HCT116 (cell line): ENCODE measurements around the gene MEP1B. TPM values are rescaled to one million over a fixed set of nuclear protein-coding genes. Genes with fewer than 3 reads are reported as not detected.
A peak's percentile ranks its signal among the peaks of the same experiment; 100 is the strongest.

Experiments used
- ATAC-seq: fragments of 200-7000 bp; cut with Tn5 transposase; 2 replicates; pipeline ENCODE4 v1.9.1; 2020; ENCODE audit warnings: mild to moderate bottlenecking, moderate library complexity
- BruUV-seq: library from RNA; stranded (reverse); fragments of 400-500 nt; replicated peaks from 2 replicates; lab custom pipeline; 2021; lab: Mats Ljungman, UMichigan
- CTCF ChIA-PET: fragments of 300-600 bp; sonication (Branson Sonifier 250); formaldehyde crosslinking; loops from one replicate; lab custom pipeline; 2021; ENCODE audit warnings: antibody characterized with exemption; lab: Charles Lee
- POLR2A ChIA-PET: fragments of 300-600, 350-600 bp; sonication (Branson Sonifier 250); formaldehyde crosslinking; loops from one replicate; lab custom pipeline; 2021; ENCODE audit warnings: antibody characterized with exemption; lab: Charles Lee
- RAD21 ChIA-PET, 2 experiments: fragments of 300-600 bp; sonication (Branson Sonifier 250); formaldehyde crosslinking; loops; one replicate each; lab custom pipeline; 2023; ENCODE audit warnings: low total read pairs in 2 of 2; ENCODE audit not compliant: uncharacterized antibody in 2 of 2, unreplicated experiment in 2 of 2, low non-redundant PET in 1 of 2; lab: Charles Lee
- DNase-seq: peaks from one replicate; pipeline ENCODE4 v3.0.0-alpha.2; 2010; ENCODE audit warnings: low read depth, low spot score
- H2AFZ ChIP-seq: fragments of 200-600 bp; shearing (Covaris generic), sonication (generic); 2 replicates; pipeline ENCODE4 v1.6.1; 2017; ENCODE audit warnings: low read depth, mixed run types, mixed read lengths, antibody characterized with exemption, low read length; ENCODE audit not compliant: poor library complexity, severe bottlenecking
- H3K27ac ChIP-seq: 2 replicates; pipeline ENCODE4 v1.5.1; 2012; ENCODE audit warnings: low read depth, low read length
- H3K27me3 ChIP-seq: fragments of 200-600 bp; sonication (generic); 2 replicates; pipeline ENCODE4 v1.6.1; 2016; ENCODE audit warnings: mixed run types, low read length, mixed read lengths; ENCODE audit not compliant: insufficient read depth
- H3K36me3 ChIP-seq, 2 experiments: fragments of 200-500 bp in 1 of 2; fragments of 200-600 bp in 1 of 2; sonication (Bioruptor generic) in 1 of 2; sonication (generic) in 1 of 2; 2 replicates each; pipeline versions ENCODE4 v1.5.1 to v1.6.1; 2014 to 2016; ENCODE audit warnings: low read length in 2 of 2, inconsistent platforms in 1 of 2, mixed read lengths in 1 of 2, mixed run types in 1 of 2; ENCODE audit not compliant: insufficient read depth in 2 of 2, control insufficient read depth in 1 of 2
- H3K4me1 ChIP-seq, 2 experiments: fragments of 200-600 bp in 1 of 2; sonication (generic) in 1 of 2; 2 replicates each; pipeline versions ENCODE4 v1.5.1 to v1.6.1; 2012 to 2017; ENCODE audit warnings: low read length in 2 of 2, inconsistent platforms in 1 of 2, mild to moderate bottlenecking in 1 of 2, mixed read lengths in 1 of 2, mixed run types in 1 of 2, moderate library complexity in 1 of 2; ENCODE audit not compliant: insufficient read depth in 2 of 2, control insufficient read depth in 1 of 2
- H3K4me2 ChIP-seq: fragments of 200-600 bp; sonication (generic); 2 replicates; pipeline ENCODE4 v1.6.1; 2017; ENCODE audit warnings: mixed run types, low read length, mixed read lengths
- H3K4me3 ChIP-seq, 2 experiments: fragments of 200-600 bp in 1 of 2; sonication (generic) in 1 of 2; replicated peaks in 1 of 2; 2 replicates each; pipeline ENCODE4 v1.5.1; 2011 to 2016; ENCODE audit warnings: low read length in 2 of 2, control low read depth in 1 of 2, low read depth in 1 of 2, mild to moderate bottlenecking in 1 of 2, mixed read lengths in 1 of 2, mixed run types in 1 of 2
- H3K79me2 ChIP-seq: fragments of 200-600 bp; sonication (generic); 2 replicates; pipeline ENCODE4 v1.6.1; 2017; ENCODE audit warnings: mild to moderate bottlenecking, mixed run types, low read length, moderate library complexity, mixed read lengths; ENCODE audit not compliant: insufficient read depth
- H3K9ac ChIP-seq: fragments of 200-600 bp; sonication (generic); 2 replicates; pipeline ENCODE4 v1.6.1; 2016; ENCODE audit warnings: low read length, mixed read lengths
- H3K9me2 ChIP-seq: fragments of 200-600 bp; sonication (generic), shearing (Covaris generic); 2 replicates; pipeline ENCODE4 v1.6.1; 2017; ENCODE audit warnings: mixed run types, mild to moderate bottlenecking, moderate library complexity; ENCODE audit not compliant: insufficient read depth
- H3K9me3 ChIP-seq, 2 experiments: fragments of 200-500 bp in 1 of 2; fragments of 200-600 bp in 1 of 2; sonication (Bioruptor generic) in 1 of 2; sonication (generic) in 1 of 2; 2 replicates each; pipeline ENCODE4 v1.6.1; 2014 to 2017; ENCODE audit warnings: low read length in 2 of 2, mixed read lengths in 2 of 2, inconsistent platforms in 1 of 2, low read depth in 1 of 2, mild to moderate bottlenecking in 1 of 2, mixed run types in 1 of 2, moderate library complexity in 1 of 2; ENCODE audit not compliant: control insufficient read depth in 1 of 2, insufficient read depth in 1 of 2
- H4K20me1 ChIP-seq: fragments of 200-600 bp; sonication (generic), shearing (Covaris generic); 2 replicates; pipeline ENCODE4 v1.6.1; 2017; ENCODE audit warnings: mixed run types, mild to moderate bottlenecking, moderate library complexity; ENCODE audit not compliant: insufficient read depth
- CBX3 ChIP-seq: IDR thresholded peaks from 2 replicates; pipeline ENCODE4 v1.6.1; 2012; ENCODE audit warnings: low read depth
- EGR1 ChIP-seq: IDR thresholded peaks from 2 replicates; pipeline ENCODE4 v1.6.1; 2012; ENCODE audit warnings: low read depth
- ELF1 ChIP-seq: IDR thresholded peaks from 2 replicates; pipeline ENCODE4 v1.6.1; 2012; ENCODE audit warnings: low read depth, borderline replicate concordance
- JUND ChIP-seq: IDR thresholded peaks from 2 replicates; pipeline ENCODE4 v1.6.1; 2012
- SRF ChIP-seq: IDR thresholded peaks from 2 replicates; pipeline ENCODE4 v1.6.1; 2012; ENCODE audit warnings: low read depth
- intact Hi-C: fragments of 100-400 bp; cut with micrococcal nuclease; formaldehyde crosslinking; loops from 2 replicates; pipeline ENCODE4 v1.10.0; 2022
- total RNA-seq: library from RNA; stranded (reverse); gene quantifications from one replicate; pipeline ENCODE4 v1.2.1, GENCODE V29; 2021; ENCODE audit not compliant: unreplicated experiment
- TF ChIP-seq, protein P1 (sequence below): IDR thresholded peaks from 2 replicates; pipeline ENCODE4 v1.6.1; 2012; ENCODE audit warnings: low read depth

MEP1B gene
- total RNA-seq, 1 experiment from 2014 or later = not detected

DNA sequence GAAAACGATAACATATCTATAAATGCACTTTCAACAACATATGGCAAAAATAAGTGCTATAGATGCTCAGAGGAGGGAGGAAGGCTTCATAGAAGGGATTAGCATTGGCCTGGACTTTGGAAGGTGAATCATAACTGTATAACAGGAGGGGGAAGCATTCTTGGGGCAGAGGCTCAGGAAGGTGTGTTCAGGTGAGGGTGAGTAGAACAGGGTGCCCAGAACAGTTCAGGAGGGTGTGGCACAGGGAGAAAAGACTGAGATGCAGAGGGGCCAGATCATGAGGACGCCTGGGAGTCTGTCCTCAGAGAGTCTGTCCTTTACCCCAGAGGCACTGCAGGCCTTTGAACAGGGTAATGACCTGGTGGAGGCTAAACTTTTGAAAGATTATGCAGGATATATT lies 29.3 kb upstream of the MEP1B start:
- Histone ChIP-seq H3K79me2 (no peaks in the 10 kb centered on the region), H3K4me3 (no peak overlapping the region), H3K9ac (no peak overlapping the region), H3K4me2 (no peak overlapping the region), H3K9me2 (no peaks in the 10 kb centered on the region), H3K27me3 (no peaks in the 10 kb centered on the region), H4K20me1 (no peaks in the 10 kb centered on the region), H3K9me3 (no peaks in the 10 kb centered on the region), H3K36me3 (no peaks in the 10 kb centered on the region), H3K27ac (no peak overlapping the region), H3K4me1 (peaks cover 4 to 16% of the 10 kb centered on the region in 2 experiments; a peak in 3 of 4 replicates), H2AFZ (no peak overlapping the region)
- intact Hi-C loops = loop anchor here (10.0 kb wide), 1 partner anchor 504 kb away; no protein-coding TSS in a partner anchor
- BruUV-seq = no TSS peak
- POLR2A ChIA-PET = no interaction called here
- CTCF ChIA-PET = interaction anchor here (1.7 kb wide), 1 partner anchor 391 kb away, joined by 4 read pairs; no protein-coding TSS in a partner anchor
- 0 out of 2 replicates have a peak, but pooled peaks have one; percentile 17 for ATAC-seq
- peak; percentile 6 for DNase-seq
- TF ChIP-seq CBX3 (no peak), SRF (no peak), ELF1 (no peak), EGR1 (no peak), JUND (0 out of 2 replicates have a peak, but pooled peaks have one; percentile 11)
- TF ChIP-seq, protein P1, sequence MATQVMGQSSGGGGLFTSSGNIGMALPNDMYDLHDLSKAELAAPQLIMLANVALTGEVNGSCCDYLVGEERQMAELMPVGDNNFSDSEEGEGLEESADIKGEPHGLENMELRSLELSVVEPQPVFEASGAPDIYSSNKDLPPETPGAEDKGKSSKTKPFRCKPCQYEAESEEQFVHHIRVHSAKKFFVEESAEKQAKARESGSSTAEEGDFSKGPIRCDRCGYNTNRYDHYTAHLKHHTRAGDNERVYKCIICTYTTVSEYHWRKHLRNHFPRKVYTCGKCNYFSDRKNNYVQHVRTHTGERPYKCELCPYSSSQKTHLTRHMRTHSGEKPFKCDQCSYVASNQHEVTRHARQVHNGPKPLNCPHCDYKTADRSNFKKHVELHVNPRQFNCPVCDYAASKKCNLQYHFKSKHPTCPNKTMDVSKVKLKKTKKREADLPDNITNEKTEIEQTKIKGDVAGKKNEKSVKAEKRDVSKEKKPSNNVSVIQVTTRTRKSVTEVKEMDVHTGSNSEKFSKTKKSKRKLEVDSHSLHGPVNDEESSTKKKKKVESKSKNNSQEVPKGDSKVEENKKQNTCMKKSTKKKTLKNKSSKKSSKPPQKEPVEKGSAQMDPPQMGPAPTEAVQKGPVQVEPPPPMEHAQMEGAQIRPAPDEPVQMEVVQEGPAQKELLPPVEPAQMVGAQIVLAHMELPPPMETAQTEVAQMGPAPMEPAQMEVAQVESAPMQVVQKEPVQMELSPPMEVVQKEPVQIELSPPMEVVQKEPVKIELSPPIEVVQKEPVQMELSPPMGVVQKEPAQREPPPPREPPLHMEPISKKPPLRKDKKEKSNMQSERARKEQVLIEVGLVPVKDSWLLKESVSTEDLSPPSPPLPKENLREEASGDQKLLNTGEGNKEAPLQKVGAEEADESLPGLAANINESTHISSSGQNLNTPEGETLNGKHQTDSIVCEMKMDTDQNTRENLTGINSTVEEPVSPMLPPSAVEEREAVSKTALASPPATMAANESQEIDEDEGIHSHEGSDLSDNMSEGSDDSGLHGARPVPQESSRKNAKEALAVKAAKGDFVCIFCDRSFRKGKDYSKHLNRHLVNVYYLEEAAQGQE = no peak
- RAD21 ChIA-PET = no interaction called here
